SK-N-MC (cell line): ENCODE data around the gene TBC1D14.

Source experiments
- EZH2 ChIP-seq: fragments of 200-600 bp; sonication (generic); IDR thresholded peaks from one replicate; pipeline ENCODE4 v1.6.1; 2017; ENCODE audit warnings: antibody characterized with exemption
- FOXP2 ChIP-seq: optimal IDR thresholded peaks from 2 replicates; pipeline ENCODE3; 2011; ENCODE audit warnings: mild to moderate bottlenecking, moderate library complexity; ENCODE audit not compliant: insufficient read depth; ENCODE audit errors: extremely low read length, control extremely low read depth
- POLR2AphosphoS5 ChIP-seq: IDR thresholded peaks from 2 replicates; pipeline ENCODE4 v1.6.1; 2012; ENCODE audit warnings: mild to moderate bottlenecking, low read depth, low read length, borderline replicate concordance

DNA sequence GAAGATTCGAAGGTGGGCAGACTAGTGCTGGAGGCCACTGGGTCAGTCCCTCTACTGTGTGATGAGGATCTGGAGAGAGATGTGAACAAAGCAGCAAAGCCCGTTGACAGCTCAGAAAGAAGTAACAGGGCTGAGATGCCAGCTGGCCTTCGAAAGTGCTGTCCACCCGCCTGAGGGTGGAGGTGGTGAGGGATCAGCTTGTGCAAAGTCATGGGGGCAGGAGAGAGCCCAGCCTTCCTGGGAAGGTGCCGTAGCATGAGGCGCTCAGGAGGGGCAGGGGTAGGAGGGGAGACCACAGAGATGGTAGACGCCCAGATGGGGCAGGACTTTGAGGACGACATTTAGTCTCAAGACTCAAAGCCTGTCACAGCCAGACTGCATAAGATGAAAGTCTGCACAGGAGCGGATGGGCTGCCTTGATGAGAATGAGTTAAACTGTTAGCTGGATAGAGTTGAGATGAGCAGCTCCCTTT lies 19.7 kb downstream of the TBC1D14 start:
- no peak for TF ChIP-seq POLR2AphosphoS5
- no peak for TF ChIP-seq EZH2
- no peak for TF ChIP-seq FOXP2
